Measurements from ENCODE around the gene FAM200B. TPM values are rescaled to one million over a fixed set of nuclear protein-coding genes. Genes with fewer than 3 reads are reported as not detected.

The FAM200B gene
- total RNA-seq, 5 donors from 2014 or later (not counting 1 experiment from before 2014, with no cell fraction given): 19.1 to 29.4 (median 20.7) TPM

- peak within 1 kb of the TSS; percentile 98 for H3K27ac Mint-ChIP-seq
- Histone ChIP-seq H3K36me3 (ENCODE audit: control insufficient read depth in 2 of 2, extremely low read depth in 1 of 2, insufficient read depth in 1 of 2, low read length in 1 of 2) (no peaks in the 10 kb centered on the region), H3K27me3 (replicated peaks in 1 of 2; ENCODE audit: control insufficient read depth in 2 of 2, extremely low read depth in 1 of 2, insufficient read depth in 2 of 2, low read length in 1 of 2) (no peaks in the 10 kb centered on the region), H3K4me3 (ENCODE audit: control insufficient read depth in 1 of 2, extremely low read depth in 1 of 2, low read length in 1 of 2) (peak within 1 kb of the TSS; percentile 76 to 95), H3K4me1 (ENCODE audit: control insufficient read depth in 1 of 2, extremely low read depth in 1 of 2, insufficient read depth in 2 of 2, low read length in 2 of 2) (peaks cover 19 to 26% of the 10 kb centered on the region in 2 experiments), H3K27ac (ENCODE audit: low read length) (peak within 1 kb of the TSS; percentile 98), H3K9me3 (no peaks in the 10 kb centered on the region)
- CTCF ChIA-PET: interaction anchor here in 1 of 2 donors (1.1 kb wide), 2 partner anchors 22 to 26 kb away, joined by 3 read pairs; partner anchors contain the start of gene FAM200B
- peak; percentile 68 to 95 (median 77) for DNase-seq
- no peaks in the 10 kb centered on the region for H3K36me3 Mint-ChIP-seq
- peak within 1 kb of the TSS; percentile 96 to 99 (median 98) for H3K4me3 Mint-ChIP-seq
- H3K27me3 Mint-ChIP-seq: no peaks in the 10 kb centered on the region
- peaks cover 41 to 43% (median 41%) of the 10 kb centered on the region in 3 donors for H3K4me1 Mint-ChIP-seq
- ATAC-seq (replicated peaks in 1 of 4): peak; percentile 85 to 86 (median 85)
- WGBS (ENCODE audit: insufficient coverage): 14% methylated on average over 71 of the region's 85 CpGs
- H3K9me3 Mint-ChIP-seq: no peaks in the 10 kb centered on the region
- POLR2A ChIA-PET: interaction anchor here (0.7 to 0.9 kb wide), 3 partner anchors 12 to 101 kb away, joined by 3 to 9 read pairs (median 3); no protein-coding TSS in a partner anchor
These were observed 26.2 kb upstream of the FAM200B start, which contains the start of gene FBXL5 for GRCh38 chr4:15655223-15656037. FBXL5 (minus strand) TSS chr4:15655357; CDS start chr4:15655287, 70 bp downstream.

GRCh38 chr4:15656038-15656470 is 25.6 kb upstream of the FAM200B start:
- Mint-ChIP-seq H3K4me1 (peaks cover 35 to 38% (median 37%) of the 10 kb centered on the region in 3 donors), H3K27me3 (no peaks in the 10 kb centered on the region), H3K36me3 (no peaks in the 10 kb centered on the region), H3K27ac (peak overlapping the region; percentile 95 to 98), H3K4me3 (peak overlapping the region; percentile 90 to 99 (median 90)), H3K9me3 (no peaks in the 10 kb centered on the region)
- H3K27ac ChIP-seq (ENCODE audit: low read length): peak overlapping the region; percentile 98
- peak overlapping the region; percentile 76 to 95 for H3K4me3 ChIP-seq (ENCODE audit: control insufficient read depth in 1 of 2, extremely low read depth in 1 of 2, low read length in 1 of 2)
- ChIA-PET POLR2A (interaction anchor here (0.6 to 0.9 kb wide), 3 partner anchors 18 to 100 kb away, joined by 3 to 9 read pairs (median 3); no protein-coding TSS in a partner anchor), CTCF (interaction anchor here in 1 of 2 donors (1.1 kb wide), 1 partner anchor 25 kb away, joined by 3 read pairs; the partner anchor contains the start of gene FAM200B)
- DNase-seq (no peak), ATAC-seq (replicated peaks in 1 of 4) (no peak)
- H3K27me3 ChIP-seq (replicated peaks in 1 of 2; ENCODE audit: control insufficient read depth in 2 of 2, extremely low read depth in 1 of 2, insufficient read depth in 2 of 2, low read length in 1 of 2): no peaks in the 10 kb centered on the region
- no peaks in the 10 kb centered on the region for H3K9me3 ChIP-seq
- 95% methylated on average over 8 of the region's 12 CpGs for WGBS (ENCODE audit: insufficient coverage)
- no peaks in the 10 kb centered on the region for H3K36me3 ChIP-seq (ENCODE audit: control insufficient read depth in 2 of 2, extremely low read depth in 1 of 2, insufficient read depth in 1 of 2, low read length in 1 of 2)
- H3K4me1 ChIP-seq (ENCODE audit: control insufficient read depth in 1 of 2, extremely low read depth in 1 of 2, insufficient read depth in 2 of 2, low read length in 2 of 2): peaks cover 19 to 24% of the 10 kb centered on the region in 2 experiments

- Mint-ChIP-seq H3K4me1 (peaks cover 22 to 27% (median 25%) of the 10 kb centered on the region in 3 donors), H3K27ac (peak overlapping the region in 1 of 2 donors; percentile 9), H3K36me3 (no peaks in the 10 kb centered on the region), H3K4me3 (peak overlapping the region in 2 of 3 donors; percentile 2 to 35), H3K27me3 (no peaks in the 10 kb centered on the region), H3K9me3 (no peaks in the 10 kb centered on the region)
- Histone ChIP-seq H3K9me3 (no peaks in the 10 kb centered on the region), H3K27me3 (replicated peaks in 1 of 2; ENCODE audit: control insufficient read depth in 2 of 2, extremely low read depth in 1 of 2, insufficient read depth in 2 of 2, low read length in 1 of 2) (no peaks in the 10 kb centered on the region), H3K4me1 (ENCODE audit: control insufficient read depth in 1 of 2, extremely low read depth in 1 of 2, insufficient read depth in 2 of 2, low read length in 2 of 2) (peaks cover 16 to 19% of the 10 kb centered on the region in 2 experiments), H3K36me3 (ENCODE audit: control insufficient read depth in 2 of 2, extremely low read depth in 1 of 2, insufficient read depth in 1 of 2, low read length in 1 of 2) (no peaks in the 10 kb centered on the region), H3K4me3 (ENCODE audit: control insufficient read depth in 1 of 2, extremely low read depth in 1 of 2, low read length in 1 of 2) (no peak overlapping the region), H3K27ac (ENCODE audit: low read length) (no peak overlapping the region)
- POLR2A ChIA-PET: interaction anchor here (0.6 to 1.1 kb wide), 3 partner anchors 14 to 26 kb away, joined by 3 to 6 read pairs (median 4); no protein-coding TSS in a partner anchor
- CTCF ChIA-PET: no interaction called here
- no peak for DNase-seq
- ATAC-seq (replicated peaks in 1 of 4): no peak
These were observed 24.3 kb upstream of the FAM200B start for GRCh38 chr4:15657366-15657765.

DNA sequence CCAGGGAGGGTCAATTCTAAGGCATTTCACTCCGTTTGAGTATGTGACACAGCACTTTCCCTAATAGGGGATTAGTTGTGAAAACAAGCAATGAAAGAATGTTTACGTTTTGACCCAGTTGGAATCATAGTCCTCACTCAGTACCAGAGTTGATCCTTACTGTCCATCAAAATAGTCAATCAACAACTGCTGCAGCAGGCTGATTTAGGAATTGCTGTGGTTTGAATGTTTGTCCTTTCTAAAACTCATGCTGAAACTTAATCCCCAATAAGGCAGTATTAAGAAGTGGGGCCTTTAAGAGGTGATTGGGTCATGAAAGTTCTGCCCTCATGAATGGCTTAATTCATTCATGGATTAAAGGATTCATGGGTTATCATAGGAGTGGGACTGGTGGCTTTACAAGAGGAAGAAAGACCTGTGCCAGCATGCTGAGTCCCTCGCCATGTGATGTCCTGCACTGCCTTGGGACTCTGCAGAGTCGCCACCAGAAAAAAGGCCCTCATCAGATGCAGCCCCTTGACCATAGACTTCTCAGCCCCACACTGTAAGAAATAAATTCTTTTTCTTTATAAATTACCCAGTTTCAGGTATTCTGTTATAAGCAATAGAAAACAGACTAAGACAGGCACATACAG is 23.4 kb upstream of the FAM200B start:
- no peaks in the 10 kb centered on the region for H3K9me3 ChIP-seq
- CTCF ChIA-PET: no interaction called here
- H3K27ac ChIP-seq (ENCODE audit: low read length): no peak overlapping the region
- Mint-ChIP-seq H3K4me3 (no peak overlapping the region), H3K27me3 (no peaks in the 10 kb centered on the region), H3K36me3 (no peaks in the 10 kb centered on the region), H3K27ac (no peak overlapping the region), H3K9me3 (no peaks in the 10 kb centered on the region), H3K4me1 (peaks cover 13 to 18% (median 16%) of the 10 kb centered on the region in 3 donors)
- H3K27me3 ChIP-seq (replicated peaks in 1 of 2; ENCODE audit: control insufficient read depth in 2 of 2, extremely low read depth in 1 of 2, insufficient read depth in 2 of 2, low read length in 1 of 2): no peaks in the 10 kb centered on the region
- peaks cover 8 to 19% of the 10 kb centered on the region in 2 experiments for H3K4me1 ChIP-seq (ENCODE audit: control insufficient read depth in 1 of 2, extremely low read depth in 1 of 2, insufficient read depth in 2 of 2, low read length in 2 of 2)
- no peaks in the 10 kb centered on the region for H3K36me3 ChIP-seq (ENCODE audit: control insufficient read depth in 2 of 2, extremely low read depth in 1 of 2, insufficient read depth in 1 of 2, low read length in 1 of 2)
- DNase-seq (no peak), ATAC-seq (replicated peaks in 1 of 4) (no peak)
- no peak overlapping the region for H3K4me3 ChIP-seq (ENCODE audit: control insufficient read depth in 1 of 2, extremely low read depth in 1 of 2, low read length in 1 of 2)
- POLR2A ChIA-PET: interaction anchor here in 1 of 2 donors (0.7 kb wide), 1 partner anchor 25 kb away, joined by 3 read pairs; no protein-coding TSS in a partner anchor
- WGBS (ENCODE audit: insufficient coverage): no CpG with 5 or more reads among the region's 4 CpGs

DNA sequence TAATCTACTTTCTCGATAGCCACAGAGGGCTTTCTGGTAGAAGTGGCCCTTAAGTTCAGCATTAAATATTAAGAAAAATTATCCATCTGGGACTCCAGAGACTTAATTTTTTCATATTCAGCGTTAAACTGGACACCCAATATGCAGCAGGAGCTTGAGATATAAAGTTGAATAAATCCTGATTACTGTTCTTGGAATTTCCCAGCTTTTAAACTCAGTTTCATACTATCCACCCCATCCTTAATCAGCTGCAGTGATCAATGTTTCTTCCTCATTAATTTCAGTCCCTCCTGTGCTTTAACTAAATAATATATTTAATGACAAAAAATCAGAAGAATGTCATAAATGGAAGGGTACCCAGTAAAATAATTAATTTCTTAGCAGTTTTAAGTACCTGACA is 22.8 kb upstream of the FAM200B start:
- DNase-seq (no peak), ATAC-seq (replicated peaks in 1 of 4) (no peak)
- no CpG with 5 or more reads among the region's 2 CpGs for WGBS (ENCODE audit: insufficient coverage)
- ChIA-PET POLR2A (no interaction called here), CTCF (no interaction called here)
- H3K9me3 Mint-ChIP-seq: no peaks in the 10 kb centered on the region
- H3K27me3 Mint-ChIP-seq: no peaks in the 10 kb centered on the region
- no peaks in the 10 kb centered on the region for H3K9me3 ChIP-seq
- H3K27me3 ChIP-seq (replicated peaks in 1 of 2; ENCODE audit: control insufficient read depth in 2 of 2, extremely low read depth in 1 of 2, insufficient read depth in 2 of 2, low read length in 1 of 2): no peaks in the 10 kb centered on the region
- H3K4me3 ChIP-seq (ENCODE audit: control insufficient read depth in 1 of 2, extremely low read depth in 1 of 2, low read length in 1 of 2): no peak overlapping the region
- peaks cover 8 to 13% (median 11%) of the 10 kb centered on the region in 3 donors for H3K4me1 Mint-ChIP-seq
- H3K36me3 Mint-ChIP-seq: no peaks in the 10 kb centered on the region
- peaks cover 6 to 16% of the 10 kb centered on the region in 2 experiments for H3K4me1 ChIP-seq (ENCODE audit: control insufficient read depth in 1 of 2, extremely low read depth in 1 of 2, insufficient read depth in 2 of 2, low read length in 2 of 2)
- no peak overlapping the region for H3K27ac Mint-ChIP-seq
- H3K27ac ChIP-seq (ENCODE audit: low read length): no peak overlapping the region
- no peaks in the 10 kb centered on the region for H3K36me3 ChIP-seq (ENCODE audit: control insufficient read depth in 2 of 2, extremely low read depth in 1 of 2, insufficient read depth in 1 of 2, low read length in 1 of 2)
- no peak overlapping the region for H3K4me3 Mint-ChIP-seq
